GM15510 (cell line): ENCODE results near the gene IKBIP.

Experiments
- POLR2A ChIP-seq: IDR thresholded peaks from 3 replicates; pipeline ENCODE4 v1.6.1; 2011; ENCODE audit warnings: borderline replicate concordance; ENCODE audit not compliant: insufficient read length; ENCODE audit errors: extremely low read depth

IKBIP gene

DNA sequence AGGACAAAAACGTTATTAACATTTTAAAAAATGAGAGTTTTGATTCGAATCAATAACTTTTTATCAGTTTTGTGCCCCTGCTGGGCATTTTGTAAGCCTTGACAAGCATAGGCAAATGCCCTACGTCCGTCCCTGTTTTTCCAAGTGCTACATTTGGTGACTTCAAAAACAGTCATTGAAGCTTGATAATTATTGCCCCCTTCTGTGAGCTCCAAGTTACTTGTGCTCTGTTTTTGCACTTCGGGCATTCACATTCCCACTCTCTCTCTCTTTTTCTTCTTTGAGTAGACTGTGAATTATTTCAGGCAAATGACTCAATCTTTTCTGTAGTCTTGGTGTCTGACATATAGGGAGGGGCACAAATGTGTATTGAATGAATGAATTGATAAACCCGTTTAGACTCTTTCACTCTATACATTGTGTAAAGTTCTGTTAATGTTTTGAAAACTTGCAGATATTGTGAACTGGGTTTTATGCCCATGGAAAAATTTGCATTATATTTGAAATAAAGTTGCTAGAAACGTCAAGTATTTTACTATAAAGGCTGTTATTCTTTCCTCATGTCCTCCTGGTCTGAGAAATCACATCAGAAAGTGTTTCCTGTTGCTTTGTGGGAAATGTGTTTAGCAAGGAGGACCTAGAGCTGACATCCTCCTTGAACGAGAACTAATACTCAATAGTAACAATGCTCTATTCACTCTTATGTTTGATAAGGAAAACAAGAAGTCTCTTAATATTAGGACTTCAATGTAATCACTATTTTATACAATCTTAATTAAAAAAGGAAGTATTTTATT is 1.9 kb upstream of the IKBIP start:
- TF ChIP-seq POLR2A: no peak

DNA sequence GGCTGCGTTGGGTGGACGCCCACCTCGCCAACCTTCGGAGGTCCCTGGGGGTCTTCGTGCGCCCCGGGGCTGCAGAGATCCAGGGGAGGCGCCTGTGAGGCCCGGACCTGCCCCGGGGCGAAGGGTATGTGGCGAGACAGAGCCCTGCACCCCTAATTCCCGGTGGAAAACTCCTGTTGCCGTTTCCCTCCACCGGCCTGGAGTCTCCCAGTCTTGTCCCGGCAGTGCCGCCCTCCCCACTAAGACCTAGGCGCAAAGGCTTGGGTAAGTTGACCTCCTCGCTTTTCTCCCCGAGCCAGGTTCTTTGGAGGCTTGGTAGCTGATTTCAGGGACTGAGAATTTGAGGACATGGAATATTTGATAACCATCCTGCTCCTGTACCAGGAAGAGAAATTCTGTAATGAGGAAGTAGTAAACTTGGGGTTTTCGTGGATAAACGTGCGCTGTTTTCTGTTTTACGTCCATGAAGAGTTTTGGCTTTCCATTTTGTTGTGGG is 1.0 kb upstream of the IKBIP start:
- TF ChIP-seq POLR2A: no peak

DNA sequence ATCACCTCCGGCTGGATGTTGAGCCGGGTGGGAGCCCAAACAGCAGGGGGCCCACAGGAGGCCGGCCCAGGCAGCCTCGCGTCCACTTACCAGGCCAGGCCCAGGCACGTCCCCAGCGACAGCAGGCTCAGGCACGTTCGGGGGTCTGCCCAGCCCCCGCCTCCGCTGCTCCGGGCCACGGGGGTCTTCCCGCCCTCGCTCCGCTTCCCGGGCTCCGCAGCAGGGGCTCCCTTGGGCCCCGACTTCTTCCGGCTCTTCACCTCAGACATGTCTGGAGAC is 216 bp downstream of the IKBIP start:
- TF ChIP-seq POLR2A: no peak

DNA sequence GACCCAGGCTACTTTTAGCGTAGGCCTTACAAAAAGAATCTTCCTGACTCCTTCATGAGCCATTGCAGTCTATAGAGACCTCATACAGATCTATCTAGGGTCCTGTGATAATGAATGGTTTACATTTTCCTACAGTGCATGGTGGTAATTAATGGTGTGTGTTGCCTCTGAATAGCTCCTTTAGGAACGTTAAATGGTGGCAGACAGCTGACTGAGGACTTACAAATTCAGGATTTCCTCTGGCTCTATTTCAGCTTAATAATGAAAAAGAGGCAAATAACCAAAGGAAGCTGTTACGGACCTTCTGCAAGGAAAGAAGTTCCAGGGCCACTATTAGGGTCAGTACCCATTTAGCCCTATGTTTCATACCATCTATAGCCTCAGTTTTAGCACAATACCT is 5.1 kb downstream of the IKBIP start:
- TF ChIP-seq POLR2A: no peak

DNA sequence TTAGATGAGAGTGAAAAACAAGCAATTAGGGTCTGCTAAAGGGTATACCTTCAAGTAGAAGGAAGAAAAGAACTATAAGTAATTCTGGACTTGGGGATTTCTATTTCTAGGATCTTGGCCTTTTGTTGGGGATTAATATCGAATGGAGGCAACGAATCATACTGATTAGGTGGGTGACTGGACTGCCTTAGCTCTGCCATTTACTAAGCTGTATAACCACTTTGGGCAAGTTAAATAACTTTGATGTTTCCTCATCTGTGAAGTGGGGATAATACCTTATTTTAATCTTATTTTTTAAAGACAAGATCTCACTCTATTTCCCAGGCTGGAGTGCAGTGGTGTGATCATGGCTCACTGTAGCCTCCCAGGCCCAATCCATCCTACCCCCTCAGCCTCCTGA is 6.6 kb downstream of the IKBIP start:
- TF ChIP-seq POLR2A: no peak

DNA sequence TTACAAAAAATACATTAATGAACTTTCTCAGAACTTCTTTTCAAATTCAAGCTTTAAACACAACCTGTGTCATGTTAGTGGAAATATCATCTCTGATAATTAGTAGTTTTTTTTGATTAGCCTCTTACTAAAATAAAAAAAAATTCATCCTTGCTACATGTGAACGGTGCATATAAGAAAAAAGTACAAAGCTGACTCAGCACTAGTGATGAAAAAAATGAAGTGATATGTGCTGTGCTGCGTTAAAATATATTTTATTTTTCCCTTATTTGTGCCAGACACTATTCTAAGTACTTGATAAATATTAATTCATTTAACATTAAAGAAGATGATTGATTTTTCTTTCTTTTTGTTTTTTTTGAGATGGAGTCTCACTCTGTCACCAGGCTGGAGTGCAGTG is 7.5 kb downstream of the IKBIP start:
- no peak for TF ChIP-seq POLR2A

DNA sequence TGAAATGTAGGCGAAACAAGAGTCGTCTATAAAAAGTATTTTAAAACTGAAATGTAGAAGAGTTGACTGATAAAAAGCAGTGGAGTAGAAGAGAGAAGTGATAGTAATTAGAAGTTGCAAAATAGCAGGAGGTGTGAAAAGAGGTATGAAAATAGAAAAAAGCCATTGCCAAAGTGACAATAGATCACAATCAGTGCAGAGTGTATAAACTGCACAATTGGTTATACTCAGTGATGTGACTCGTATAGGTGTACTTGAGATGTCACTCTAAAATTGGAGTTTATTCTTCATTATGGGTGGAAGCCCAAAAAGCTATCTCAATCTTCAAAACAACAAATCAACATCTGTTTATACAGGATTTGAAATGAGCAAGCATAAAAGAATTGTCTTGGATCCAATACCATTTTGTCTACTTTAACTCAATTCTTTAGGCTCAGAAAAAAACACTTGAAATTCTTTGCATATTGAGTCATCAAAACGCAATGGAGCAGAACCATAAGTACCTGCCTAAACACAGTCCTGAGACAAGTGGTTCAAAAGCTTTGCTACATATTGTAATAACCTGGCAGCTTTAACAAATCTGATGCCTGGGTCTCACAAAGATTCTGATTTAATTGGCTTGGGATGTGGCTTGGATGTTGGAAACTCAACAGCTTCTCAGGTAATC is 8.8 kb downstream of the IKBIP start:
- TF ChIP-seq POLR2A: no peak

DNA sequence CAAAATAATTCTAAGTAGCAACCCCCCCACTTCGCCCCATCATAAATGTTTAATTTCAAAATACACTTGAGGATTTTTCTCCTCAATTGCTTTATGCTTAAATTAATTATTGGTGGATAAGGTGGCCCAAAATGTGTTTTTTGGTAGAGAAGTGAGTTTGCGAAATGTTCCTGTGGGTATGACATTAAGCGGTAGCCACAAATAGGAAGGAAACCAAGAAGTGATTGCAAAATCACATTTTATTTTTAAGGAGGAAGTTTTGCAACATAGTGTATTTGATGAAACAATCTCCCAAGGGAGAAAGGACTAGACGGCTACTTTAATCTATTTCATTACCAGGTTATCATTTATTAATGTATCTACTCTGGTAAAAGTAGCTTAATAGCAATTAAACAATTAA is 25.6 kb downstream of the IKBIP start:
- TF ChIP-seq POLR2A: no peak

DNA sequence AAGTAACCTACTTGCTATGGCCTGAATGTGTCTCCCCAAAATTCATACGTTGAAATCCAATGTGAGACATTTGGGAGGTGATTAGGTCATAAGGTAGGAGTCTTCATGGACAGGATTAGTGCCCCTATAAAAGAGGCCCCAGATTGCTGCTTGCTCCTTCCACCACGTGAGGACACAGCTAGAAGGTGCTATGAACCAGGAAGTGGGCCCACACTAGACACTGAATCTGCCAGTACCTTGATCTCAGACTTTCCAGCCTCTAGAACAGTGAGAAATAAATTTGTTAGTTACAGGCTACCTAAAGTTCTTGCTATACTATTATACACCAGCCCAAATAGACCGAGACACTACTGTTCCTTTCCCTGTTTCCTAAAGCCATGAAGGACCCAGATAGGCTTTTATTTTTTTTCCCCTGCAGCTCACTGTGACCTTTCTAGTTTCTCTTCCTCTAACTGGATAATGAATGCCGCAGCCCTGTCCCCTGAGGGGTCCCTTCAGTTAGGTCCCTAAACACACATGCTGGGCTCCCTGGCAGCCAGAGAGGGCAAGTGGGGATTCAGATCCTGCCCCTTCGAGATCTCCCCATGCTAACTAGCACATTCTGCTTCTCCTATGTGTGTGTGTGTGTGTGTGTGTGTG is 31.8 kb downstream of the IKBIP start:
- TF ChIP-seq POLR2A: no peak

DNA sequence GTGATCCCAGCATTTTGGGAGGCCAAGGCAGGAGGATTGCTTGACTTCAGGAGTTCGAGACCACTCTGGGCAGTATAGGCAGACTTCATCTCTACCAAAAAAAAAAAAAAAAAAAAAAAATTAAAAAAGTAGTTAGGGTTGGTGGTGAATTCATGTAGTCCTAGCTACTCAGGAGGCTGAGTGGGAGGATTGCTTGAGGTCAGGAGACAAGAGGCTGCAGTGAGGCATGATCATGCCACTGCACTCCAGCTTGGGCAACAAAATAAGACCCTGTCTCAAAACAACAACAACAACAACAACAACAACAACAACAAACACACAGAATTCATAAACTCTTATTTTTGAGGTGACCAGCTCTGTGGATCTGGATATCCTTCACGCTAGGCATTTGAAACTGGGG is 34.0 kb downstream of the IKBIP start:
- no peak for TF ChIP-seq POLR2A

DNA sequence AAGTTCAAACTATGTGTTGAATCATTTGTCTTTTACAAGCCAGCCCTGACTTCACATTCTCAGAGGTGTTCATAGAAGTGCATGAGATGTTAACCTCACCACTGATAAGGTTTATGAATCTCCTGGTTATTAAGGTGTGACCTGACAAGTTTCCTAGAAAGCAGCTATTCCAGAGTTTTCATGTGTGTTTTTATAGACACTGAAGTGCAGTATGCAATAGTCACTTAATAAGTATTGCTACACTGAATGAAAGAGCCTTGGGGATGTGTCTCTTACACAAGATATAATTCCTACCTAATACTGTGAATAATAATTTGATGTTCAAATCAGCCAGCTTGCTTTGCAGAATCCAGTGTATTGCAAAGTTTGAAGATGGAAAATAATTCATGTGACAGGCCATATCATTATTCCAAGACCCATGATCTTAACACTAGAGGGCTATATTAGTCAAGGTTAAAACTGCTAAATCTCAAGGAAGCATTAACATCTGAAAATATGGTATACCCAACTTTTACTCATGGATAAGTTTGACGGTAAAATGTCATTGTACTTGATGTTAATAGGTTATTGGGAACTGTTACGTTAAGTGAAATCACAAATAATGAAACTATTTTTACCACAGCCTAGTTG is 38.1 kb downstream of the IKBIP start:
- TF ChIP-seq POLR2A: no peak

DNA sequence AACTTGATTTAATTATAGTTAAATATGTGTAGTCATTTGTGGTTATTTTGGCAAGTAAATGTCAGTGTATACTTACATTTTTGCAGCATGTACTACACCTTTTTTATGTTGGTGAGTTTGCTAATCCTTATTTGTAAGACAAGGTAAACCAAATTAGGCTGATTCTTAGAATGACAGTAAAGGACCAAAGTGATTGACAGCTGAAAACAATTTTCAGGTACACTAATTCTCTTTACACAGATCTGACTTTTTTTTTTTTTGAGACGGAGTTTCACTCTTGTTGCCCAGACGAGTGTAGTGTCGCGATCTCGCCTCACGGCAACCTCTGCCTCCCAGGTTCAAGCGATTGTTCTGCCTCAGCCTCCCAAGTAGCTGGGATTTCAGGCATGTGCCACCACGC is 42.7 kb downstream of the IKBIP start:
- no peak for TF ChIP-seq POLR2A

DNA sequence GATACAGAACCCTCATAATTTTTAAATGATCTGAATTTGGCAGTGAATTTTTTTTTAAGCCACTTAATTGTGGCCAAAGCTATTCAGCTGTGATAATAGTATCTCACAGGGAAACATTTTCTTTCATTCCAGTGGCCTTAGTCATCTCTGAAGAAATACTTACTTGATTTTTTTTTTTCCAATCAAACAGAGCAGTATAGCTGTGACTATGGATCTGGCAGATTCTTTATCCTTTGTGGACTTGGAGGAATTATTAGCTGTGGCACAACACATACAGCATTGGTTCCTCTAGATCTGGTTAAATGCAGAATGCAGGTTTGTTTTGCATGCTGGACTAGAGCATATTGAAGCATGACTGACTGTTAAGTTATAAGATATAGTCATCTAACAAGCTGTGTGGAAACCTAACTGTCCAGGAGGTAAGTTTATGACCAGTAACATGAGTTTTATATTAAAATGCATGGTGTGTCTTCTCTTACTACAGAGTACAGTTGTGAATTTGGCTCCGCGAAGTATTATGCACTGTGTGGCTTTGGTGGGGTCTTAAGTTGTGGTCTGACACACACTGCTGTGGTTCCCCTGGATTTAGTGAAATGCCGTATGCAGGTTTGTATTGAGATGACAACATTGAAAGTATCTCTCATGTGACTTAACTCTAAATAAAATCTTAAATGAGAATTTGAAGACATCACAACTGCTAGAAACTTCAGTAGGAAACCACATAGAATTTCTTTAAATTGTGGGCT is 49.2 kb downstream of the IKBIP start:
- TF ChIP-seq POLR2A: no peak

DNA sequence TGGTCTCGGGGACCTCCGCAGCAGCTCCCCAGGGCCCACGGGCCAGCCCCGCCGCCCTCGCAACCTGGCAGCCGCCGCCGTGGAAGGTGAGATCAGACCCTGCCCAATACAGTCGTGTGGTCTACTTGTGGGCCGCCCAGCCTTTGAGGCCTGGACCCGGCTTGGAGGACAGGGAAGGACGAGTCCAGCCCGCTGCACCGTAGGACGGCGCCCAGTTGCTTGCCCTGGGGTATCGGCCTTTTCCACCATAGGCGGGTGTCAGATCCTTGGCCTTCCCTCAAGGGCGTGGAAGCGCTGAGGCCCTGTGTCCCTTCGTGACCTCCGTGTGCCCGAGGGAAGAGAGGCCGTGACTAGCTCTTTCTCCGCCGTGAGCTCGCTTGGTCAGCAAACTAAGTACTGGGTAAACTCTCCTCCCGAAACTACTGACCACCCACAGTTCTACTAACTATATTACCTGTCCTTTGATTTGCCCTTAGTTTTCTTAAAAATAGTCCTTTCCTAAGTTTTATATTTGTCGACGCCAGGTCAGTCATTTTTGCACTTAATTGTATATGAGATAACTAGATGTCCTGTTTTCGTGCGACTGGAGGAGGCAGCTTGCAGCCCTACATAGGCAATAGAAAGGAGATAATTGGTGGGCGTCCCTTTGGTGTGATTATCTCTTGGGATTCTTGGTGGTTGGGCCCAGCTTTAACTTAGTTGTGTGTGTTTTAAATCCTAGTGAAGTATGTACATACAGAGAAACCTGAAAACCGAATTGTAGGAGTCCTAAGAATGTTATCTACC is 50.3 kb downstream of the IKBIP start:
- TF ChIP-seq POLR2A: no peak
